ENCODE data around the gene RCOR1.

DNA sequence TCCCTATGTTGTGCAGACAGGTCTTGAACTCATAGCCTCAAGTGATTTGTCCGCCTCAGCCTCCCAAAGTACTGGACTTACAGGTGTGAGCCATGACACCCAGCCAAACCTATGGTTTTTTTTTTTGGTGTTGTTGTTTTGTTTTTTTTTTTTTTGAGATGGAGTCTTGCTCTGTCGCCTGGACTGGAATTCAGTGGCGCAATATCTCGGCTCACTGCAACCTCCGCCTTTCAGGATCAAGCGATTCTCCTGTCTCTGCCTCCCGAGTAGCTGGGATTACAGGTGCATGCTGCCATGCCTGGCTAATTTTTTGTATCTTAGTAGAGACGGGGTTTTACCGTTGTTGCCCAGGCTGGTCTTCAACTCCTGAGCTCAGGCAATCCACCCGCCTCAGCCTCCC lies 11.3 kb upstream of the RCOR1 start:
- no peak for TF ChIP-seq EZH2 (IDR thresholded peaks at IDR 0.05; ENCODE audit: borderline replicate concordance, insufficient read depth, low read length, poor library complexity, severe bottlenecking)
- TF ChIP-seq, protein P1, sequence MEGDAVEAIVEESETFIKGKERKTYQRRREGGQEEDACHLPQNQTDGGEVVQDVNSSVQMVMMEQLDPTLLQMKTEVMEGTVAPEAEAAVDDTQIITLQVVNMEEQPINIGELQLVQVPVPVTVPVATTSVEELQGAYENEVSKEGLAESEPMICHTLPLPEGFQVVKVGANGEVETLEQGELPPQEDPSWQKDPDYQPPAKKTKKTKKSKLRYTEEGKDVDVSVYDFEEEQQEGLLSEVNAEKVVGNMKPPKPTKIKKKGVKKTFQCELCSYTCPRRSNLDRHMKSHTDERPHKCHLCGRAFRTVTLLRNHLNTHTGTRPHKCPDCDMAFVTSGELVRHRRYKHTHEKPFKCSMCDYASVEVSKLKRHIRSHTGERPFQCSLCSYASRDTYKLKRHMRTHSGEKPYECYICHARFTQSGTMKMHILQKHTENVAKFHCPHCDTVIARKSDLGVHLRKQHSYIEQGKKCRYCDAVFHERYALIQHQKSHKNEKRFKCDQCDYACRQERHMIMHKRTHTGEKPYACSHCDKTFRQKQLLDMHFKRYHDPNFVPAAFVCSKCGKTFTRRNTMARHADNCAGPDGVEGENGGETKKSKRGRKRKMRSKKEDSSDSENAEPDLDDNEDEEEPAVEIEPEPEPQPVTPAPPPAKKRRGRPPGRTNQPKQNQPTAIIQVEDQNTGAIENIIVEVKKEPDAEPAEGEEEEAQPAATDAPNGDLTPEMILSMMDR (IDR thresholded peaks at IDR 0.05; ENCODE audit: poor library complexity, severe bottlenecking) = no peak
- TF ChIP-seq POLR2AphosphoS5 (IDR thresholded peaks at IDR 0.05) = no peak
- no peak for TF ChIP-seq SMC3 (conservative IDR thresholded peaks at IDR 0.05; ENCODE audit: poor library complexity)
- TF ChIP-seq RAD21 (conservative IDR thresholded peaks at IDR 0.05) = no peak
- TF ChIP-seq, protein P2, sequence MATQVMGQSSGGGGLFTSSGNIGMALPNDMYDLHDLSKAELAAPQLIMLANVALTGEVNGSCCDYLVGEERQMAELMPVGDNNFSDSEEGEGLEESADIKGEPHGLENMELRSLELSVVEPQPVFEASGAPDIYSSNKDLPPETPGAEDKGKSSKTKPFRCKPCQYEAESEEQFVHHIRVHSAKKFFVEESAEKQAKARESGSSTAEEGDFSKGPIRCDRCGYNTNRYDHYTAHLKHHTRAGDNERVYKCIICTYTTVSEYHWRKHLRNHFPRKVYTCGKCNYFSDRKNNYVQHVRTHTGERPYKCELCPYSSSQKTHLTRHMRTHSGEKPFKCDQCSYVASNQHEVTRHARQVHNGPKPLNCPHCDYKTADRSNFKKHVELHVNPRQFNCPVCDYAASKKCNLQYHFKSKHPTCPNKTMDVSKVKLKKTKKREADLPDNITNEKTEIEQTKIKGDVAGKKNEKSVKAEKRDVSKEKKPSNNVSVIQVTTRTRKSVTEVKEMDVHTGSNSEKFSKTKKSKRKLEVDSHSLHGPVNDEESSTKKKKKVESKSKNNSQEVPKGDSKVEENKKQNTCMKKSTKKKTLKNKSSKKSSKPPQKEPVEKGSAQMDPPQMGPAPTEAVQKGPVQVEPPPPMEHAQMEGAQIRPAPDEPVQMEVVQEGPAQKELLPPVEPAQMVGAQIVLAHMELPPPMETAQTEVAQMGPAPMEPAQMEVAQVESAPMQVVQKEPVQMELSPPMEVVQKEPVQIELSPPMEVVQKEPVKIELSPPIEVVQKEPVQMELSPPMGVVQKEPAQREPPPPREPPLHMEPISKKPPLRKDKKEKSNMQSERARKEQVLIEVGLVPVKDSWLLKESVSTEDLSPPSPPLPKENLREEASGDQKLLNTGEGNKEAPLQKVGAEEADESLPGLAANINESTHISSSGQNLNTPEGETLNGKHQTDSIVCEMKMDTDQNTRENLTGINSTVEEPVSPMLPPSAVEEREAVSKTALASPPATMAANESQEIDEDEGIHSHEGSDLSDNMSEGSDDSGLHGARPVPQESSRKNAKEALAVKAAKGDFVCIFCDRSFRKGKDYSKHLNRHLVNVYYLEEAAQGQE (IDR thresholded peaks at IDR 0.05; ENCODE audit: borderline replicate concordance) = no peak
- TF ChIP-seq TAF1 (IDR thresholded peaks at IDR 0.05; ENCODE audit: low read depth) = no peak
- no peak for TF ChIP-seq MXI1 (conservative IDR thresholded peaks at IDR 0.05; ENCODE audit: poor library complexity, severe bottlenecking)

All from neural cell (in vitro differentiated cells).